HepG2 (cell line): ENCODE data around the gene HTR7. TPM values are rescaled to one million over a fixed set of nuclear protein-coding genes. Genes with fewer than 3 reads are reported as not detected.

Experiments used
- CENPT ChIP-seq: sonication (generic); formaldehyde crosslinking; IDR thresholded peaks from 2 replicates; pipeline ENCODE4 v1.8.0; 2022; ENCODE audit warnings: low read depth, mild to moderate bottlenecking, moderate library complexity, missing genetic modification reagents
- CREM ChIP-seq, 2 experiments: sonication (generic) in 1 of 2; formaldehyde crosslinking in 1 of 2; IDR thresholded peaks; 2 replicates each; pipeline versions ENCODE4 v1.4.0 to v1.6.1; 2016 to 2020; ENCODE audit warnings: antibody characterized with exemption in 1 of 2, mild to moderate bottlenecking in 1 of 2, missing genetic modification reagents in 1 of 2
- FOXA1 ChIP-seq, 2 experiments: fragments of 450-650 bp in 1 of 2; sonication (generic) in 1 of 2; formaldehyde crosslinking in 1 of 2; IDR thresholded peaks; 2 replicates each; pipeline versions ENCODE4 v1.4.0 to v1.6.1; 2016 to 2020; ENCODE audit warnings: missing genetic modification reagents in 1 of 2
- GABPA ChIP-seq, 2 experiments: IDR thresholded peaks; 2 replicates each; pipeline ENCODE4 v1.6.1; 2011 to 2016; ENCODE audit warnings: low read depth in 2 of 2, low read length in 1 of 2, missing biosample characterization in 1 of 2, missing genetic modification characterization in 1 of 2
- KDM2A ChIP-seq: sonication (generic); formaldehyde crosslinking; IDR thresholded peaks from 2 replicates; pipeline ENCODE4 v1.4.0; 2020; ENCODE audit warnings: low read depth, missing genetic modification reagents, borderline replicate concordance
- NFKBIZ ChIP-seq: IDR thresholded peaks from 2 replicates; pipeline ENCODE4 v1.6.1; 2018; ENCODE audit warnings: missing genetic modification reagents, missing compliant biosample characterization
- PAXIP1 ChIP-seq: sonication (generic); formaldehyde crosslinking; conservative IDR thresholded peaks from 2 replicates; pipeline ENCODE4 v1.4.0; 2020; ENCODE audit warnings: mild to moderate bottlenecking, missing genetic modification reagents, moderate library complexity
- SALL2 ChIP-seq: sonication (generic); formaldehyde crosslinking; IDR thresholded peaks from 2 replicates; pipeline ENCODE4 v1.8.1; 2023; ENCODE audit warnings: mild to moderate bottlenecking, missing genetic modification reagents, inconsistent platforms
- SIX1 ChIP-seq: sonication (generic); formaldehyde crosslinking; IDR thresholded peaks from 2 replicates; pipeline ENCODE4 v1.4.0; 2020; ENCODE audit warnings: missing genetic modification reagents, borderline replicate concordance
- ZBTB33 ChIP-seq: sonication (generic); formaldehyde crosslinking; IDR thresholded peaks from 2 replicates; pipeline ENCODE4 v1.4.0; 2020; ENCODE audit warnings: missing genetic modification reagents
- ZMYM3 ChIP-seq: sonication (generic); formaldehyde crosslinking; IDR thresholded peaks from 2 replicates; pipeline ENCODE4 v1.5.1; 2020; ENCODE audit warnings: mild to moderate bottlenecking, missing genetic modification reagents
- ZNF24 ChIP-seq: fragments of 450-650 bp; IDR thresholded peaks from 2 replicates; pipeline ENCODE4 v1.6.1; 2017; ENCODE audit warnings: antibody characterized with exemption, mild to moderate bottlenecking
- ZNF260 ChIP-seq: sonication (generic); formaldehyde crosslinking; IDR thresholded peaks from 2 replicates; pipeline ENCODE4 v1.4.0; 2020; ENCODE audit warnings: missing genetic modification reagents, low read depth, mild to moderate bottlenecking, borderline replicate concordance
- ZNF782 ChIP-seq: sonication (generic); formaldehyde crosslinking; IDR thresholded peaks from 2 replicates; pipeline ENCODE4 v1.4.0; 2020; ENCODE audit warnings: missing genetic modification reagents, mild to moderate bottlenecking, borderline replicate concordance
- polyA plus RNA-seq, 8 experiments: library from polyadenylated mRNA; depleted of rRNA in 3 of 8; stranded (reverse) in 7 of 8; unstranded in 1 of 8; fragments of >200 nt; fragmentation: Illumina TruSeq in 4 of 8; extraction: Trizol in 4 of 8; gene quantifications; 2 replicates each; pipeline versions ENCODE4 v1.2.1 to v1.2.3, GENCODE V29; 2011 to 2016; ENCODE audit warnings: low read depth in 4 of 8, missing spikeins in 1 of 8, mixed read lengths in 1 of 8; ENCODE audit not compliant: insufficient read depth in 1 of 8
- total RNA-seq, 5 experiments: library from RNA; depleted of rRNA; stranded (reverse); fragments of >200 nt; fragmentation: Illumina TruSeq; extraction: Trizol; gene quantifications; 2 replicates each; pipeline ENCODE4 v1.2.3, GENCODE V29; 2016; ENCODE audit warnings: low read depth in 1 of 5
- TF ChIP-seq, protein P1 (sequence below): sonication (generic); formaldehyde crosslinking; IDR thresholded peaks from 2 replicates; pipeline ENCODE4 v1.9.0; 2022; ENCODE audit warnings: missing genetic modification reagents, mild to moderate bottlenecking, borderline replicate concordance
- TF ChIP-seq, protein P2 (sequence below): sonication (generic); formaldehyde crosslinking; IDR thresholded peaks from 2 replicates; pipeline ENCODE4 v1.4.0; 2020; ENCODE audit warnings: missing genetic modification reagents, mild to moderate bottlenecking, borderline replicate concordance
- TF ChIP-seq, protein P3 (sequence below): sonication (generic); formaldehyde crosslinking; IDR thresholded peaks from 2 replicates; pipeline ENCODE4 v1.4.0; 2020; ENCODE audit warnings: missing genetic modification reagents, low read depth, mild to moderate bottlenecking, borderline replicate concordance

HTR7 gene
- total and polyA plus RNA-seq, 2 of the 13 experiments (the other 11 are each of a cell fraction or from before 2014, with no cell fraction given) = 0.04 TPM; not detected in 1

- peak; percentile 45; the same call in 1 of the 2 replicates for TF ChIP-seq ZBTB33
- TF ChIP-seq CREM (IDR thresholded peaks at IDR 0.05) = no peak
- no peak for TF ChIP-seq CREM (CRISPR knock-in tag; IDR thresholded peaks at IDR 0.05)
- TF ChIP-seq ZMYM3 (CRISPR knock-in tag) = no peak
- TF ChIP-seq NFKBIZ (CRISPR knock-in tag) = no peak
- TF ChIP-seq KDM2A (CRISPR knock-in tag) = no peak
- no peak for TF ChIP-seq PAXIP1 (CRISPR knock-in tag)
- peak; percentile 11; the same call in 1 of the 2 replicates for TF ChIP-seq SALL2 (CRISPR knock-in tag)
- no peak for TF ChIP-seq FOXA1 (IDR thresholded peaks at IDR 0.05)
- TF ChIP-seq FOXA1 (CRISPR knock-in tag; IDR thresholded peaks at IDR 0.05) = 0 out of 2 replicates have a peak, but pooled peaks have one; percentile 32
- no peak for TF ChIP-seq SIX1 (CRISPR knock-in tag)
- no peak for TF ChIP-seq ZNF24
- TF ChIP-seq CENPT (CRISPR knock-in tag) = no peak
- TF ChIP-seq, protein P1, sequence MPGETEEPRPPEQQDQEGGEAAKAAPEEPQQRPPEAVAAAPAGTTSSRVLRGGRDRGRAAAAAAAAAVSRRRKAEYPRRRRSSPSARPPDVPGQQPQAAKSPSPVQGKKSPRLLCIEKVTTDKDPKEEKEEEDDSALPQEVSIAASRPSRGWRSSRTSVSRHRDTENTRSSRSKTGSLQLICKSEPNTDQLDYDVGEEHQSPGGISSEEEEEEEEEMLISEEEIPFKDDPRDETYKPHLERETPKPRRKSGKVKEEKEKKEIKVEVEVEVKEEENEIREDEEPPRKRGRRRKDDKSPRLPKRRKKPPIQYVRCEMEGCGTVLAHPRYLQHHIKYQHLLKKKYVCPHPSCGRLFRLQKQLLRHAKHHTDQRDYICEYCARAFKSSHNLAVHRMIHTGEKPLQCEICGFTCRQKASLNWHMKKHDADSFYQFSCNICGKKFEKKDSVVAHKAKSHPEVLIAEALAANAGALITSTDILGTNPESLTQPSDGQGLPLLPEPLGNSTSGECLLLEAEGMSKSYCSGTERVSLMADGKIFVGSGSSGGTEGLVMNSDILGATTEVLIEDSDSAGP (CRISPR knock-in tag) = no peak
- TF ChIP-seq, protein P2, sequence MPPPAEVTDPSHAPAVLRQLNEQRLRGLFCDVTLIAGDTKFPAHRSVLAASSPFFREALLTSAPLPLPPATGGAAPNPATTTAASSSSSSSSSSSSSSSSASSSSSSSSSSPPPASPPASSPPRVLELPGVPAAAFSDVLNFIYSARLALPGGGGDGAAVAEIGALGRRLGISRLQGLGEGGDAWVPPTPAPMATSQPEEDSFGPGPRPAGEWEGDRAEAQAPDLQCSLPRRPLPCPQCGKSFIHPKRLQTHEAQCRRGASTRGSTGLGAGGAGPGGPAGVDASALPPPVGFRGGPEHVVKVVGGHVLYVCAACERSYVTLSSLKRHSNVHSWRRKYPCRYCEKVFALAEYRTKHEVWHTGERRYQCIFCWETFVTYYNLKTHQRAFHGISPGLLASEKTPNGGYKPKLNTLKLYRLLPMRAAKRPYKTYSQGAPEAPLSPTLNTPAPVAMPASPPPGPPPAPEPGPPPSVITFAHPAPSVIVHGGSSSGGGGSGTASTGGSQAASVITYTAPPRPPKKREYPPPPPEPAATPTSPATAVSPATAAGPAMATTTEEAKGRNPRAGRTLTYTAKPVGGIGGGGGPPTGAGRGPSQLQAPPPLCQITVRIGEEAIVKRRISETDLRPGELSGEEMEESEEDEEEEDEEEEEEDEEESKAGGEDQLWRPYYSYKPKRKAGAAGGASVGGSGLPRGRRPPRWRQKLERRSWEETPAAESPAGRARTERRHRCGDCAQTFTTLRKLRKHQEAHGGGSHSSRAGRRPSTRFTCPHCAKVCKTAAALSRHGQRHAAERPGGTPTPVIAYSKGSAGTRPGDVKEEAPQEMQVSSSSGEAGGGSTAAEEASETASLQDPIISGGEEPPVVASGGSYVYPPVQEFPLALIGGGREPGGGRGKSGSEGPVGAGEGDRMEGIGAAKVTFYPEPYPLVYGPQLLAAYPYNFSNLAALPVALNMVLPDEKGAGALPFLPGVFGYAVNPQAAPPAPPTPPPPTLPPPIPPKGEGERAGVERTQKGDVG (CRISPR knock-in tag) = no peak
- TF ChIP-seq ZNF782 (CRISPR knock-in tag) = no peak
- no peak for TF ChIP-seq GABPA (IDR thresholded peaks at IDR 0.05; ENCODE audit: low read depth, low read length)
- no peak for TF ChIP-seq GABPA (CRISPR knock-in tag; IDR thresholded peaks at IDR 0.05; ENCODE audit: low read depth)
- TF ChIP-seq, protein P3, sequence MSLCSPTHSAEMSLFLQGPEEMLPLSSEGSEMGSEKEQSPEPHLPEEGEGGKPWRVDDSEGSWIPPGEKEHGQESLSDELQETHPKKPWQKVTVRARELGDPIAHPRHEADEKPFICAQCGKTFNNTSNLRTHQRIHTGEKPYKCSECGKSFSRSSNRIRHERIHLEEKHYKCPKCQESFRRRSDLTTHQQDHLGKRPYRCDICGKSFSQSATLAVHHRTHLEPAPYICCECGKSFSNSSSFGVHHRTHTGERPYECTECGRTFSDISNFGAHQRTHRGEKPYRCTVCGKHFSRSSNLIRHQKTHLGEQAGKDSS (CRISPR knock-in tag) = no peak
- no peak for TF ChIP-seq ZNF260 (CRISPR knock-in tag)
Observed at GRCh38 chr10:90871279-90871765, 13.5 kb upstream of the HTR7 start (continued).
